Vagina (tissue), 2 donors: ENCODE data around the gene HPS3.

Source experiments
- POLR2A ChIP-seq, 2 donors: fragments of 450-650 bp; IDR thresholded peaks; one replicate each; pipeline ENCODE4 v1.6.1; 2017; ENCODE audit warnings: antibody characterized with exemption in 2 of 2, mild to moderate bottlenecking in 2 of 2, moderate library complexity in 2 of 2
- POLR2AphosphoS5 ChIP-seq, 2 donors: sonication (generic); formaldehyde crosslinking; IDR thresholded peaks; one replicate each; pipeline ENCODE4 v1.9.0; 2017; ENCODE audit warnings: antibody characterized with exemption in 2 of 2, mild to moderate bottlenecking in 2 of 2, low read depth in 1 of 2; ENCODE audit not compliant: insufficient read depth in 1 of 2
- TF ChIP-seq, protein P1 (sequence below), 3 experiments: fragments of 450-650 bp in 2 of 3; fragments of 200-600 bp in 1 of 3; sonication (generic) in 1 of 3; IDR thresholded peaks; one replicate each; pipeline ENCODE4 v1.5.1; 2017 to 2019; ENCODE audit warnings: antibody characterized with exemption in 3 of 3, mild to moderate bottlenecking in 2 of 3, moderate library complexity in 2 of 3

DNA sequence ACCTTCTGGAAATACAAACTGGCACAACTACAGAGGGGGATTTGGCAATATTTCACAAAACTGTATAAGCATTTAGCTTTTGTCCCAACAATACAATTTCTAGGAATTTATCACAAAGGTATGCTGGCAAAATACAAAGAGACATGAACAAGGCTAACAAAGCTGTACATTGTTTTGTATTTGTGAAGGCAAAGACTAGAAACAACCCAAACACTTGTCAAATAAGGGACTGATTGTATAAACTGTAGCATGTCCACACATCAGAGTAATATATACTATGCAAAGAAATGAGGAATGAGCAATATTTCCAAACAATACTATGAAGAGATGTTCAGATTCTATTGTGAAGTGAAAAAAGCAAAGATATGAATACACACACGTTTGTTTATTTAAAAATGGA is 65.8 kb downstream of the HPS3 start:
- TF ChIP-seq POLR2AphosphoS5 (IDR thresholded peaks at IDR 0.05; ENCODE audit: insufficient read depth in 1 of 2, low read depth in 1 of 2) (no peak), POLR2A (IDR thresholded peaks at IDR 0.05) (no peak)
- TF ChIP-seq, protein P1, sequence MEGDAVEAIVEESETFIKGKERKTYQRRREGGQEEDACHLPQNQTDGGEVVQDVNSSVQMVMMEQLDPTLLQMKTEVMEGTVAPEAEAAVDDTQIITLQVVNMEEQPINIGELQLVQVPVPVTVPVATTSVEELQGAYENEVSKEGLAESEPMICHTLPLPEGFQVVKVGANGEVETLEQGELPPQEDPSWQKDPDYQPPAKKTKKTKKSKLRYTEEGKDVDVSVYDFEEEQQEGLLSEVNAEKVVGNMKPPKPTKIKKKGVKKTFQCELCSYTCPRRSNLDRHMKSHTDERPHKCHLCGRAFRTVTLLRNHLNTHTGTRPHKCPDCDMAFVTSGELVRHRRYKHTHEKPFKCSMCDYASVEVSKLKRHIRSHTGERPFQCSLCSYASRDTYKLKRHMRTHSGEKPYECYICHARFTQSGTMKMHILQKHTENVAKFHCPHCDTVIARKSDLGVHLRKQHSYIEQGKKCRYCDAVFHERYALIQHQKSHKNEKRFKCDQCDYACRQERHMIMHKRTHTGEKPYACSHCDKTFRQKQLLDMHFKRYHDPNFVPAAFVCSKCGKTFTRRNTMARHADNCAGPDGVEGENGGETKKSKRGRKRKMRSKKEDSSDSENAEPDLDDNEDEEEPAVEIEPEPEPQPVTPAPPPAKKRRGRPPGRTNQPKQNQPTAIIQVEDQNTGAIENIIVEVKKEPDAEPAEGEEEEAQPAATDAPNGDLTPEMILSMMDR (IDR thresholded peaks at IDR 0.05): no peak
